ENCODE results near the gene CSMD2.

- TF ChIP-seq, protein P1, sequence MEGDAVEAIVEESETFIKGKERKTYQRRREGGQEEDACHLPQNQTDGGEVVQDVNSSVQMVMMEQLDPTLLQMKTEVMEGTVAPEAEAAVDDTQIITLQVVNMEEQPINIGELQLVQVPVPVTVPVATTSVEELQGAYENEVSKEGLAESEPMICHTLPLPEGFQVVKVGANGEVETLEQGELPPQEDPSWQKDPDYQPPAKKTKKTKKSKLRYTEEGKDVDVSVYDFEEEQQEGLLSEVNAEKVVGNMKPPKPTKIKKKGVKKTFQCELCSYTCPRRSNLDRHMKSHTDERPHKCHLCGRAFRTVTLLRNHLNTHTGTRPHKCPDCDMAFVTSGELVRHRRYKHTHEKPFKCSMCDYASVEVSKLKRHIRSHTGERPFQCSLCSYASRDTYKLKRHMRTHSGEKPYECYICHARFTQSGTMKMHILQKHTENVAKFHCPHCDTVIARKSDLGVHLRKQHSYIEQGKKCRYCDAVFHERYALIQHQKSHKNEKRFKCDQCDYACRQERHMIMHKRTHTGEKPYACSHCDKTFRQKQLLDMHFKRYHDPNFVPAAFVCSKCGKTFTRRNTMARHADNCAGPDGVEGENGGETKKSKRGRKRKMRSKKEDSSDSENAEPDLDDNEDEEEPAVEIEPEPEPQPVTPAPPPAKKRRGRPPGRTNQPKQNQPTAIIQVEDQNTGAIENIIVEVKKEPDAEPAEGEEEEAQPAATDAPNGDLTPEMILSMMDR (conservative IDR thresholded peaks at IDR 0.05; ENCODE audit: low read depth, low read length), result no peak
- TF ChIP-seq POLR2A (IDR thresholded peaks at IDR 0.05; ENCODE audit: low read depth, low read length) (no peak), MXI1 (IDR thresholded peaks at IDR 0.05; ENCODE audit: borderline replicate concordance, low read depth, low read length) (no peak), BHLHE40 (IDR thresholded peaks at IDR 0.05; ENCODE audit: low read depth, low read length) (no peak), CEBPB (IDR thresholded peaks at IDR 0.05; ENCODE audit: low read depth, low read length) (no peak), SMC3 (IDR thresholded peaks at IDR 0.05; ENCODE audit: low read depth, low read length) (no peak), NFE2L2 (IDR thresholded peaks at IDR 0.05; ENCODE audit: low read depth, low read length) (no peak), USF2 (IDR thresholded peaks at IDR 0.05; ENCODE audit: low read depth, low read length) (no peak), RAD21 (IDR thresholded peaks at IDR 0.05; ENCODE audit: low read length) (no peak), CHD1 (IDR thresholded peaks at IDR 0.05; ENCODE audit: low read depth, low read length) (no peak), RCOR1 (IDR thresholded peaks at IDR 0.05; ENCODE audit: insufficient replicate concordance, low read length) (no peak)
- TF ChIP-seq, protein P2, sequence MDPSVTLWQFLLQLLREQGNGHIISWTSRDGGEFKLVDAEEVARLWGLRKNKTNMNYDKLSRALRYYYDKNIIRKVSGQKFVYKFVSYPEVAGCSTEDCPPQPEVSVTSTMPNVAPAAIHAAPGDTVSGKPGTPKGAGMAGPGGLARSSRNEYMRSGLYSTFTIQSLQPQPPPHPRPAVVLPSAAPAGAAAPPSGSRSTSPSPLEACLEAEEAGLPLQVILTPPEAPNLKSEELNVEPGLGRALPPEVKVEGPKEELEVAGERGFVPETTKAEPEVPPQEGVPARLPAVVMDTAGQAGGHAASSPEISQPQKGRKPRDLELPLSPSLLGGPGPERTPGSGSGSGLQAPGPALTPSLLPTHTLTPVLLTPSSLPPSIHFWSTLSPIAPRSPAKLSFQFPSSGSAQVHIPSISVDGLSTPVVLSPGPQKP (IDR thresholded peaks at IDR 0.05; ENCODE audit: borderline replicate concordance, low read depth, low read length), result no peak
Observed at GRCh38 chr1:34060187-34060730, 104.8 kb downstream of the CSMD2 start.
